Effector memory CD8-positive, alpha-beta T cell (primary cell): Measurements from ENCODE around the gene SPTBN4.

Experiments
- ATAC-seq: fragments of 150-1000 bp; cut with Tn5 transposase; replicated peaks from 2 replicates; pipeline ENCODE4 v1.10.0; 2021; ENCODE audit warnings: mild to moderate bottlenecking, moderate library complexity
- DNase-seq, 3 experiments: peaks; one replicate each; pipeline ENCODE4 v3.0.0; 2021
- H3K27ac Mint-ChIP-seq, 2 donors: one replicate each; pipeline ENCODE4 v1.8.0; 2022; ENCODE audit warnings: mild to moderate bottlenecking in 2 of 2, mixed read lengths in 2 of 2, moderate library complexity in 2 of 2
- H3K27me3 Mint-ChIP-seq, 2 donors: one replicate each; pipeline ENCODE4 v1.8.0; 2022; ENCODE audit warnings: mixed read lengths in 2 of 2
- H3K36me3 Mint-ChIP-seq: one replicate; pipeline ENCODE4 v1.8.0; 2022; ENCODE audit warnings: mild to moderate bottlenecking, moderate library complexity, mixed read lengths; ENCODE audit not compliant: insufficient read depth
- H3K4me1 Mint-ChIP-seq, 2 donors: one replicate each; pipeline ENCODE4 v1.8.0; 2022; ENCODE audit warnings: low read depth in 2 of 2, mixed read lengths in 2 of 2
- H3K4me3 Mint-ChIP-seq, 2 donors: one replicate each; pipeline ENCODE4 v1.8.0; 2022; ENCODE audit warnings: mild to moderate bottlenecking in 2 of 2, mixed read lengths in 2 of 2, moderate library complexity in 2 of 2
- H3K9me3 Mint-ChIP-seq, 2 donors: one replicate each; pipeline ENCODE4 v1.8.0; 2022; ENCODE audit warnings: mixed read lengths in 2 of 2

SPTBN4 gene

GRCh38 chr19:40524655-40525054, 57.9 kb downstream of the SPTBN4 start:
- Mint-ChIP-seq H3K27me3 (peaks cover 19 to 27% of the 10 kb centered on the region in 2 donors), H3K9me3 (no peaks in the 10 kb centered on the region), H3K27ac (no peak overlapping the region), H3K36me3 (no peaks in the 10 kb centered on the region), H3K4me3 (no peak overlapping the region), H3K4me1 (peaks cover 2 to 11% of the 10 kb centered on the region in 2 donors)
- DNase-seq: no peak
- no peak for ATAC-seq

GRCh38 chr19:40525234-40526051, 58.6 kb downstream of the SPTBN4 start:
- DNase-seq: no peak
- no peak for ATAC-seq
- Mint-ChIP-seq H3K4me3 (no peak overlapping the region), H3K9me3 (no peaks in the 10 kb centered on the region), H3K27me3 (peaks cover 15 to 19% of the 10 kb centered on the region in 2 donors), H3K27ac (no peak overlapping the region), H3K4me1 (peaks cover 4 to 14% of the 10 kb centered on the region in 2 donors), H3K36me3 (no peaks in the 10 kb centered on the region)

- no peaks in the 10 kb centered on the region for H3K9me3 Mint-ChIP-seq
- peaks cover 4 to 23% of the 10 kb centered on the region in 2 donors for H3K4me1 Mint-ChIP-seq
Observed at GRCh38 chr19:40528078-40528477, 61.3 kb downstream of the SPTBN4 start.

GRCh38 chr19:40528533-40529092, 61.8 kb downstream of the SPTBN4 start:
- Mint-ChIP-seq H3K27me3 (peaks cover 32% of the 10 kb centered on the region in 2 donors), H3K4me1 (peaks cover 4 to 23% of the 10 kb centered on the region in 2 donors), H3K36me3 (no peaks in the 10 kb centered on the region), H3K9me3 (no peaks in the 10 kb centered on the region), H3K4me3 (peak overlapping the region in 1 of 2 donors; percentile 73), H3K27ac (no peak overlapping the region)
- ATAC-seq (no peak), DNase-seq (no peak)

More at GRCh38 chr19:40528078-40528477, 61.3 kb downstream of the SPTBN4 start:
- Mint-ChIP-seq H3K27ac (no peak overlapping the region), H3K36me3 (no peaks in the 10 kb centered on the region), H3K27me3 (peaks cover 29 to 32% of the 10 kb centered on the region in 2 donors), H3K4me3 (no peak overlapping the region)
- ATAC-seq: no peak
- no peak for DNase-seq

GRCh38 chr19:40529093-40529954, 62.5 kb downstream of the SPTBN4 start:
- ATAC-seq: peak; percentile 84
- H3K27me3 Mint-ChIP-seq: peaks cover 34 to 36% of the 10 kb centered on the region in 2 donors
- no peaks in the 10 kb centered on the region for H3K36me3 Mint-ChIP-seq
- H3K9me3 Mint-ChIP-seq: no peaks in the 10 kb centered on the region
- H3K4me1 Mint-ChIP-seq: peaks cover 4 to 23% of the 10 kb centered on the region in 2 donors
- DNase-seq: peak; percentile 89 to 92 (median 91)
- peak overlapping the region; percentile 63 to 73 for H3K4me3 Mint-ChIP-seq
- H3K27ac Mint-ChIP-seq: peak overlapping the region in 1 of 2 donors; percentile 20

GRCh38 chr19:40530091-40530901, 63.5 kb downstream of the SPTBN4 start:
- Mint-ChIP-seq H3K9me3 (no peaks in the 10 kb centered on the region), H3K4me1 (peaks cover 4 to 23% of the 10 kb centered on the region in 2 donors), H3K27ac (peak overlapping the region in 1 of 2 donors; percentile 20), H3K4me3 (peak overlapping the region; percentile 63 to 73), H3K27me3 (peaks cover 32 to 36% of the 10 kb centered on the region in 2 donors), H3K36me3 (no peaks in the 10 kb centered on the region)
- ATAC-seq: peak; percentile 14
- peak in 1 of 3 experiments; percentile 6 for DNase-seq

GRCh38 chr19:40533508-40533907, 66.7 kb downstream of the SPTBN4 start:
- no peaks in the 10 kb centered on the region for H3K36me3 Mint-ChIP-seq
- peaks cover 4 to 19% of the 10 kb centered on the region in 2 donors for H3K4me1 Mint-ChIP-seq
- no peaks in the 10 kb centered on the region for H3K9me3 Mint-ChIP-seq
- no peak overlapping the region for H3K4me3 Mint-ChIP-seq
- H3K27me3 Mint-ChIP-seq: peaks cover 34 to 45% of the 10 kb centered on the region in 2 donors
- ATAC-seq (no peak), DNase-seq (no peak)
- no peak overlapping the region for H3K27ac Mint-ChIP-seq

- no peak overlapping the region for H3K27ac Mint-ChIP-seq
- H3K36me3 Mint-ChIP-seq: no peaks in the 10 kb centered on the region
- no peak for ATAC-seq
- peaks cover 4 to 14% of the 10 kb centered on the region in 2 donors for H3K4me1 Mint-ChIP-seq
- H3K9me3 Mint-ChIP-seq: no peaks in the 10 kb centered on the region
- DNase-seq: no peak
- no peak overlapping the region for H3K4me3 Mint-ChIP-seq
- H3K27me3 Mint-ChIP-seq: peaks cover 34 to 45% of the 10 kb centered on the region in 2 donors
Observed at GRCh38 chr19:40534148-40534547, 67.3 kb downstream of the SPTBN4 start.

GRCh38 chr19:40539070-40539469, 72.3 kb downstream of the SPTBN4 start:
- DNase-seq (no peak), ATAC-seq (no peak)
- H3K9me3 Mint-ChIP-seq: no peaks in the 10 kb centered on the region
- H3K4me1 Mint-ChIP-seq: no peaks in the 10 kb centered on the region
- H3K36me3 Mint-ChIP-seq: peaks cover 2% of the 10 kb centered on the region
- no peak overlapping the region for H3K4me3 Mint-ChIP-seq
- no peak overlapping the region for H3K27ac Mint-ChIP-seq
- peaks cover 32 to 33% of the 10 kb centered on the region in 2 donors for H3K27me3 Mint-ChIP-seq

- Mint-ChIP-seq H3K36me3 (peaks cover 2% of the 10 kb centered on the region), H3K4me3 (no peak overlapping the region), H3K4me1 (no peaks in the 10 kb centered on the region), H3K27me3 (peaks cover 21 to 30% of the 10 kb centered on the region in 2 donors), H3K27ac (no peak overlapping the region), H3K9me3 (no peaks in the 10 kb centered on the region)
- ATAC-seq: no peak
- no peak for DNase-seq
Observed at GRCh38 chr19:40542202-40542859, 75.5 kb downstream of the SPTBN4 start.

- no peak overlapping the region for H3K27ac Mint-ChIP-seq
- H3K4me3 Mint-ChIP-seq: no peak overlapping the region
- peaks cover 2% of the 10 kb centered on the region for H3K36me3 Mint-ChIP-seq
Observed at GRCh38 chr19:40543029-40543597, 76.3 kb downstream of the SPTBN4 start.

More at GRCh38 chr19:40543029-40543597, 76.3 kb downstream of the SPTBN4 start:
- no peaks in the 10 kb centered on the region for H3K4me1 Mint-ChIP-seq
- peaks cover 21 to 32% of the 10 kb centered on the region in 2 donors for H3K27me3 Mint-ChIP-seq
- no peaks in the 10 kb centered on the region for H3K9me3 Mint-ChIP-seq
- DNase-seq: no peak
- ATAC-seq: no peak
